Measurements from ENCODE around the gene HLA-DRB1.

HLA-DRB1 gene

GRCh38 chr6:32529697-32530430 lies 59.8 kb downstream of the HLA-DRB1 start, which contains the start of gene HLA-DRB5:
Gene HLA-DRB5 (minus strand): TSS chr6:32530287. CDS start chr6:32530224, 63 bp downstream.
- Histone ChIP-seq H3K9me3 (ENCODE audit: control insufficient read depth, low read length) (no peaks in the 10 kb centered on the region), H3K4me3 (ENCODE audit: insufficient read depth, low read depth, low read length) (no peak within 1 kb of the TSS), H3K27ac (ENCODE audit: insufficient read depth, low read depth, low read length, poor library complexity, severe bottlenecking) (no peak within 1 kb of the TSS), H3K4me1 (ENCODE audit: control insufficient read depth, insufficient read depth, low read length) (no peaks in the 10 kb centered on the region), H3K27me3 (ENCODE audit: control insufficient read depth, insufficient read depth, low read length, poor library complexity, severe bottlenecking) (no peaks in the 10 kb centered on the region), H3K36me3 (ENCODE audit: control insufficient read depth, insufficient read depth, low read length) (no peaks in the 10 kb centered on the region)
- WGBS, 2 experiments, result 69 to 76% methylated on average over 3 to 4 of the region's 4 CpGs

Data from ectodermal cell (in vitro differentiated cells).